Fibroblast of mammary gland (primary cell): Measurements from ENCODE around the gene STK11IP.

Experiments used
- DNase-seq: peaks from one replicate; pipeline ENCODE4 v3.0.0-alpha.2; 2010; ENCODE audit warnings: low read depth
- H3K4me3 ChIP-seq: 2 replicates; pipeline ENCODE4 v1.5.1; 2011; ENCODE audit warnings: low read depth, mild to moderate bottlenecking, low read length, moderate library complexity; ENCODE audit not compliant: control insufficient read depth
- CTCF ChIP-seq: conservative IDR thresholded peaks from 2 replicates; pipeline ENCODE4 v1.5.1; 2011; ENCODE audit warnings: low read depth, low read length, inconsistent platforms; ENCODE audit not compliant: control insufficient read depth, insufficient read depth

STK11IP gene

GRCh38 chr2:219629976-219630695 lies 32.5 kb downstream of the STK11IP start:
- TF ChIP-seq CTCF: no peak
- no peak overlapping the region for H3K4me3 ChIP-seq
- no peak for DNase-seq

GRCh38 chr2:219630770-219631405 lies 33.2 kb downstream of the STK11IP start:
- TF ChIP-seq CTCF: no peak
- no peak for DNase-seq
- no peak overlapping the region for H3K4me3 ChIP-seq

GRCh38 chr2:219631406-219631891 lies 33.8 kb downstream of the STK11IP start:
- no peak overlapping the region for H3K4me3 ChIP-seq
- no peak for DNase-seq
- TF ChIP-seq CTCF: no peak

GRCh38 chr2:219631904-219632759 lies 34.5 kb downstream of the STK11IP start:
- no peak for TF ChIP-seq CTCF
- no peak for DNase-seq
- H3K4me3 ChIP-seq: no peak overlapping the region

GRCh38 chr2:219632760-219633105 lies 35.1 kb downstream of the STK11IP start:
- no peak for DNase-seq
- H3K4me3 ChIP-seq: no peak overlapping the region
- no peak for TF ChIP-seq CTCF

GRCh38 chr2:219633276-219634065 lies 35.8 kb downstream of the STK11IP start:
- DNase-seq: no peak
- no peak overlapping the region for H3K4me3 ChIP-seq
- TF ChIP-seq CTCF: no peak
